Mammary epithelial cell (primary cell): ENCODE data around the gene PCNX2.

ENCODE experiments used
- EZH2 ChIP-seq: IDR thresholded peaks from 2 replicates; pipeline ENCODE4 v1.6.1; 2012; ENCODE audit warnings: low read length, inconsistent platforms, borderline replicate concordance
- TF ChIP-seq, protein P1 (sequence below), 2 donors: IDR thresholded peaks in 1 of 2; conservative IDR thresholded peaks in 1 of 2; 2 replicates each; pipeline ENCODE4 v1.5.1; 2011 to 2012; ENCODE audit warnings: inconsistent platforms in 2 of 2, low read length in 2 of 2, mild to moderate bottlenecking in 2 of 2, control low read depth in 1 of 2, low read depth in 1 of 2; ENCODE audit not compliant: insufficient read depth in 1 of 2; ENCODE audit errors: extremely low read depth in 1 of 2

DNA sequence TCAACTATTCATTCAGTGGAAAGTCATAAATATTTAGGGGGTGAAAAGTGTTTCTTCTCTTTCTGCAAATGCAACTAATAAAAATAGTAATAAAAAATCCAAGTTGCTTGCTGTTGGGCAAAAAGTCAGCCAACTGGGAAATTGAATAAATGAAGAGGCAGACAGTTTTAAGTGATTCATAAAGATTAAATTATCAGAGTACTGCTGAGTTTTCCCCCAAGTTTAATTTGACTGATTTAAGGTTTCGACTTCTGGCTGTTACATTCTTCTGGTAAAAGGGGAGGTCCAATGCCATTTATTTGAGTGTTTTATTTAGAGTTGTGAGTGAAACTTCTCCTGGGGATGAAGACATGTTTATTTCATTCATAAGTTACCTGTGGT, 219.6 kb downstream of the PCNX2 start:
- TF ChIP-seq, protein P1, sequence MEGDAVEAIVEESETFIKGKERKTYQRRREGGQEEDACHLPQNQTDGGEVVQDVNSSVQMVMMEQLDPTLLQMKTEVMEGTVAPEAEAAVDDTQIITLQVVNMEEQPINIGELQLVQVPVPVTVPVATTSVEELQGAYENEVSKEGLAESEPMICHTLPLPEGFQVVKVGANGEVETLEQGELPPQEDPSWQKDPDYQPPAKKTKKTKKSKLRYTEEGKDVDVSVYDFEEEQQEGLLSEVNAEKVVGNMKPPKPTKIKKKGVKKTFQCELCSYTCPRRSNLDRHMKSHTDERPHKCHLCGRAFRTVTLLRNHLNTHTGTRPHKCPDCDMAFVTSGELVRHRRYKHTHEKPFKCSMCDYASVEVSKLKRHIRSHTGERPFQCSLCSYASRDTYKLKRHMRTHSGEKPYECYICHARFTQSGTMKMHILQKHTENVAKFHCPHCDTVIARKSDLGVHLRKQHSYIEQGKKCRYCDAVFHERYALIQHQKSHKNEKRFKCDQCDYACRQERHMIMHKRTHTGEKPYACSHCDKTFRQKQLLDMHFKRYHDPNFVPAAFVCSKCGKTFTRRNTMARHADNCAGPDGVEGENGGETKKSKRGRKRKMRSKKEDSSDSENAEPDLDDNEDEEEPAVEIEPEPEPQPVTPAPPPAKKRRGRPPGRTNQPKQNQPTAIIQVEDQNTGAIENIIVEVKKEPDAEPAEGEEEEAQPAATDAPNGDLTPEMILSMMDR (conservative IDR thresholded peaks at IDR 0.05 in 1 of 2, IDR thresholded peaks at IDR 0.05 in 1 of 2; ENCODE audit: extremely low read depth in 1 of 2, insufficient read depth in 1 of 2, low read depth in 1 of 2, low read length in 2 of 2), result no peak
- TF ChIP-seq EZH2, result no peak
